Measurements from ENCODE around the gene PRICKLE4. TPM values are rescaled to one million over a fixed set of nuclear protein-coding genes. Genes with fewer than 3 reads are reported as not detected.
A peak's percentile ranks its signal among the peaks of the same experiment; 100 is the strongest.

The PRICKLE4 gene
- total RNA-seq (2014; rRNA removed; shearing (Covaris generic); ENCODE audit: low replicate concordance) = 0.20 TPM in 1 of 2 replicates, not detected in the other

GRCh38 chr6:41780551-41781365 is at the start of gene PRICKLE4:
Gene PRICKLE4, plus strand, starts transcription at chr6:41780782. Its CDS starts 2,692 bp downstream, at chr6:41783474.
- in situ Hi-C loops (cut with HindIII; ENCODE audit: low pct_unique_long_range_greater_than_20kb, low sequenced_read_pairs) = no loop called here
- DNase-seq (ENCODE audit: low read depth) = peak; percentile 36

GRCh38 chr6:41731561-41732086 is 49.0 kb upstream of the PRICKLE4 start:
- in situ Hi-C loops (cut with HindIII; ENCODE audit: low pct_unique_long_range_greater_than_20kb, low sequenced_read_pairs) = no loop called here
- DNase-seq (ENCODE audit: low read depth) = no peak

- no peak for DNase-seq (ENCODE audit: low read depth)
- in situ Hi-C loops (cut with HindIII; ENCODE audit: low pct_unique_long_range_greater_than_20kb, low sequenced_read_pairs) = no loop called here
Observed at GRCh38 chr6:41732149-41732548, 48.4 kb upstream of the PRICKLE4 start.

- DNase-seq (ENCODE audit: low read depth) = peak; percentile 35
Observed at GRCh38 chr6:41732591-41733359, 47.8 kb upstream of the PRICKLE4 start.

GRCh38 chr6:41733360-41733706 is 47.2 kb upstream of the PRICKLE4 start:
- no peak for DNase-seq (ENCODE audit: low read depth)
- in situ Hi-C loops (cut with HindIII; ENCODE audit: low pct_unique_long_range_greater_than_20kb, low sequenced_read_pairs) = no loop called here

More at GRCh38 chr6:41732591-41733359, 47.8 kb upstream of the PRICKLE4 start:
- in situ Hi-C loops (cut with HindIII; ENCODE audit: low pct_unique_long_range_greater_than_20kb, low sequenced_read_pairs) = no loop called here

- in situ Hi-C loops (cut with HindIII; ENCODE audit: low pct_unique_long_range_greater_than_20kb, low sequenced_read_pairs) = no loop called here
- peak; percentile 89 for DNase-seq (ENCODE audit: low read depth)
Observed at GRCh38 chr6:41733707-41734665, 46.6 kb upstream of the PRICKLE4 start.

GRCh38 chr6:41734666-41735426 is 45.7 kb upstream of the PRICKLE4 start:
- DNase-seq (ENCODE audit: low read depth) = peak; percentile 63
- in situ Hi-C loops (cut with HindIII; ENCODE audit: low pct_unique_long_range_greater_than_20kb, low sequenced_read_pairs) = no loop called here

GRCh38 chr6:41735427-41736185 is 45.0 kb upstream of the PRICKLE4 start, which contains the start of gene TFEB:
Gene TFEB, minus strand, starts transcription at chr6:41735608. Its CDS starts 44,395 bp downstream, at chr6:41691213.
- DNase-seq (ENCODE audit: low read depth) = peak; percentile 84
- in situ Hi-C loops (cut with HindIII; ENCODE audit: low pct_unique_long_range_greater_than_20kb, low sequenced_read_pairs) = no loop called here

- in situ Hi-C loops (cut with HindIII; ENCODE audit: low pct_unique_long_range_greater_than_20kb, low sequenced_read_pairs) = no loop called here
- DNase-seq (ENCODE audit: low read depth) = no peak
Observed at GRCh38 chr6:41736186-41736733, 44.3 kb upstream of the PRICKLE4 start.

GRCh38 chr6:41736800-41737555 is 43.6 kb upstream of the PRICKLE4 start:
- no peak for DNase-seq (ENCODE audit: low read depth)
- in situ Hi-C loops (cut with HindIII; ENCODE audit: low pct_unique_long_range_greater_than_20kb, low sequenced_read_pairs) = no loop called here

- DNase-seq (ENCODE audit: low read depth) = no peak
- in situ Hi-C loops (cut with HindIII; ENCODE audit: low pct_unique_long_range_greater_than_20kb, low sequenced_read_pairs) = no loop called here
Observed at GRCh38 chr6:41737591-41738130, 42.9 kb upstream of the PRICKLE4 start.

- in situ Hi-C loops (cut with HindIII; ENCODE audit: low pct_unique_long_range_greater_than_20kb, low sequenced_read_pairs) = no loop called here
- no peak for DNase-seq (ENCODE audit: low read depth)
Observed at GRCh38 chr6:41739041-41739440, 41.5 kb upstream of the PRICKLE4 start.

GRCh38 chr6:41740366-41741162 is 40.0 kb upstream of the PRICKLE4 start:
- in situ Hi-C loops (cut with HindIII; ENCODE audit: low pct_unique_long_range_greater_than_20kb, low sequenced_read_pairs) = no loop called here
- no peak for DNase-seq (ENCODE audit: low read depth)

GRCh38 chr6:41741625-41742490 is 38.7 kb upstream of the PRICKLE4 start:
- DNase-seq (ENCODE audit: low read depth) = no peak
- in situ Hi-C loops (cut with HindIII; ENCODE audit: low pct_unique_long_range_greater_than_20kb, low sequenced_read_pairs) = no loop called here

All from Caki2 (cell line).